GM12878 (cell line): ENCODE results near the gene ITPR3. TPM values are rescaled to one million over a fixed set of nuclear protein-coding genes. Genes with fewer than 3 reads are reported as not detected.

Experiments
- BMI1 ChIP-seq: fragments of 450-650 bp; IDR thresholded peaks from 2 replicates; pipeline ENCODE4 v1.6.1; 2016; ENCODE audit warnings: mild to moderate bottlenecking, moderate library complexity, borderline replicate concordance
- HDAC6 ChIP-seq: fragments of 200-600 bp; sonication (generic); IDR thresholded peaks from one replicate; pipeline ENCODE4 v1.8.0; 2017; ENCODE audit warnings: antibody characterized with exemption; ENCODE audit not compliant: unreplicated experiment
- MTA3 ChIP-seq: IDR thresholded peaks from 2 replicates; pipeline ENCODE4 v1.6.1; 2012; ENCODE audit warnings: low read length, inconsistent platforms, borderline replicate concordance
- MXI1 ChIP-seq: fragments of 150-350 bp; IDR thresholded peaks from 2 replicates; pipeline ENCODE4 v1.6.1; 2011; ENCODE audit warnings: low read depth, mild to moderate bottlenecking, inconsistent platforms, low read length, improper control_type of control experiment
- PKNOX1 ChIP-seq: fragments of 450-650 bp; IDR thresholded peaks from 2 replicates; pipeline ENCODE4 v1.6.1; 2016; ENCODE audit warnings: mild to moderate bottlenecking
- SIN3A ChIP-seq: IDR thresholded peaks from 2 replicates; pipeline ENCODE4 v1.6.1; 2012; ENCODE audit warnings: low read depth, low read length, improper control_type of control experiment
- ZNF274 ChIP-seq: IDR thresholded peaks from one replicate; pipeline ENCODE4 v1.8.0; 2011; ENCODE audit not compliant: insufficient read length, insufficient read depth
- polyA plus RNA-seq, 11 experiments: library from polyadenylated mRNA; depleted of rRNA in 4 of 11; unstranded in 6 of 11; stranded (reverse) in 5 of 11; fragments of >200 nt; fragmentation: Nextera tagmentation in 4 of 11; fragmentation: Illumina TruSeq in 1 of 11; extraction: Ambion mirVana in 4 of 11; extraction: Trizol in 1 of 11; gene quantifications; 1 replicate in 1 of 11; 2 replicates in 10 of 11; pipeline versions ENCODE4 v1.2.1 to v1.2.3, GENCODE V29; 2011 to 2016; ENCODE audit warnings: inconsistent platforms in 2 of 11, missing spikeins in 2 of 11, low read depth in 1 of 11
- total RNA-seq, 4 experiments: library from RNA; depleted of rRNA in 3 of 4; stranded (reverse); fragments of >200 nt in 3 of 4; fragmentation: Illumina TruSeq in 1 of 4; extraction: Trizol in 1 of 4; gene quantifications; 2 replicates each; pipeline versions ENCODE4 v1.2.1 to v1.2.3, GENCODE V29; 2013 to 2021
- TF ChIP-seq, protein P1 (sequence below): fragments of 450-650 bp; IDR thresholded peaks from 2 replicates; pipeline ENCODE4 v1.6.1; 2017; ENCODE audit warnings: mild to moderate bottlenecking, moderate library complexity

The ITPR3 gene
- total and polyA plus RNA-seq, 10 of the 15 experiments (the other 5 are each of a cell fraction or from before 2014, with no cell fraction given) = 0.32 to 34.0 (median 11.9) TPM

DNA sequence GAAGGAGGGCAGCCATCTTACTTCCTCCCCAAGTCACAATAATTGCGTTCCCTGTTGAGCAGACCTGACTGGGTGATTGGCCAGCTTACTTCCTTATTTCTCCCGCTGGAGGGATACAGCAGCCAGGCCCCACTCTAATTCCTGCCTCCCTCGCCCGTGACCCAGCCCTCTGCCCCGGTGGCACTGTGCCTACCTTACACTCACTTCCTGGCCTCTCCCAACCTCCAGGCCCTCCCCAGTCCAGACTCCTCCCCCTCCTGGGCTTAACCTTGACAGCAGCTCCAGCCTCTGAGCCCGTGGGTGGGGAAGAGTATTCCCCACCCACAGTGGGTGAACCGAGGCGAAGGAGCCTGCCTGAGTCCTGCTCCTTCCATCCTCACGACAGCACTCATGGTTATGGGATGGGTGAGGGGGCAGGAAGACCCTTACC, 44.0 kb upstream of the ITPR3 start (continued):
- TF ChIP-seq, protein P1, sequence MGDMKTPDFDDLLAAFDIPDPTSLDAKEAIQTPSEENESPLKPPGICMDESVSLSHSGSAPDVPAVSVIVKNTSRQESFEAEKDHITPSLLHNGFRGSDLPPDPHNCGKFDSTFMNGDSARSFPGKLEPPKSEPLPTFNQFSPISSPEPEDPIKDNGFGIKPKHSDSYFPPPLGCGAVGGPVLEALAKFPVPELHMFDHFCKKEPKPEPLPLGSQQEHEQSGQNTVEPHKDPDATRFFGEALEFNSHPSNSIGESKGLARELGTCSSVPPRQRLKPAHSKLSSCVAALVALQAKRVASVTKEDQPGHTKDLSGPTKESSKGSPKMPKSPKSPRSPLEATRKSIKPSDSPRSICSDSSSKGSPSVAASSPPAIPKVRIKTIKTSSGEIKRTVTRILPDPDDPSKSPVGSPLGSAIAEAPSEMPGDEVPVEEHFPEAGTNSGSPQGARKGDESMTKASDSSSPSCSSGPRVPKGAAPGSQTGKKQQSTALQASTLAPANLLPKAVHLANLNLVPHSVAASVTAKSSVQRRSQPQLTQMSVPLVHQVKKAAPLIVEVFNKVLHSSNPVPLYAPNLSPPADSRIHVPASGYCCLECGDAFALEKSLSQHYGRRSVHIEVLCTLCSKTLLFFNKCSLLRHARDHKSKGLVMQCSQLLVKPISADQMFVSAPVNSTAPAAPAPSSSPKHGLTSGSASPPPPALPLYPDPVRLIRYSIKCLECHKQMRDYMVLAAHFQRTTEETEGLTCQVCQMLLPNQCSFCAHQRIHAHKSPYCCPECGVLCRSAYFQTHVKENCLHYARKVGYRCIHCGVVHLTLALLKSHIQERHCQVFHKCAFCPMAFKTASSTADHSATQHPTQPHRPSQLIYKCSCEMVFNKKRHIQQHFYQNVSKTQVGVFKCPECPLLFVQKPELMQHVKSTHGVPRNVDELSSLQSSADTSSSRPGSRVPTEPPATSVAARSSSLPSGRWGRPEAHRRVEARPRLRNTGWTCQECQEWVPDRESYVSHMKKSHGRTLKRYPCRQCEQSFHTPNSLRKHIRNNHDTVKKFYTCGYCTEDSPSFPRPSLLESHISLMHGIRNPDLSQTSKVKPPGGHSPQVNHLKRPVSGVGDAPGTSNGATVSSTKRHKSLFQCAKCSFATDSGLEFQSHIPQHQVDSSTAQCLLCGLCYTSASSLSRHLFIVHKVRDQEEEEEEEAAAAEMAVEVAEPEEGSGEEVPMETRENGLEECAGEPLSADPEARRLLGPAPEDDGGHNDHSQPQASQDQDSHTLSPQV = no peak
- TF ChIP-seq ZNF274 (no peak), HDAC6 (no peak), SIN3A (no peak), MTA3 (no peak), PKNOX1 (no peak), BMI1 (no peak), MXI1 (no peak)
